Osteocyte (in vitro differentiated cells): ENCODE measurements around the gene LGALS4. TPM values are rescaled to one million over a fixed set of nuclear protein-coding genes. Genes with fewer than 3 reads are reported as not detected.
"Not testable (repeated sequence)": the region's sequence is repeated elsewhere in the genome, so short reads cannot be mapped to it uniquely, and the experiment has no call there.

Experiments
- DNase-seq: peaks from one replicate; pipeline ENCODE4 v3.0.0; 2021; ENCODE audit warnings: mixed read lengths; ENCODE audit not compliant: unreplicated experiment; ENCODE audit errors: extremely low spot score
- H3K27ac Mint-ChIP-seq: one replicate; pipeline ENCODE4 v1.8.0; 2021; ENCODE audit warnings: mild to moderate bottlenecking, mixed read lengths; ENCODE audit not compliant: unreplicated experiment
- H3K27me3 Mint-ChIP-seq: one replicate; pipeline ENCODE4 v1.8.0; 2021; ENCODE audit warnings: mixed read lengths; ENCODE audit not compliant: unreplicated experiment
- H3K36me3 Mint-ChIP-seq: one replicate; pipeline ENCODE4 v1.8.0; 2021; ENCODE audit warnings: mixed read lengths; ENCODE audit not compliant: unreplicated experiment
- H3K4me1 Mint-ChIP-seq: one replicate; pipeline ENCODE4 v1.8.0; 2021; ENCODE audit warnings: mixed read lengths; ENCODE audit not compliant: unreplicated experiment
- H3K4me3 Mint-ChIP-seq: one replicate; pipeline ENCODE4 v1.8.0; 2021; ENCODE audit warnings: mild to moderate bottlenecking, moderate library complexity, mixed read lengths; ENCODE audit not compliant: unreplicated experiment
- H3K9me3 Mint-ChIP-seq: one replicate; pipeline ENCODE4 v1.8.0; 2021; ENCODE audit warnings: mixed read lengths; ENCODE audit not compliant: unreplicated experiment
- total RNA-seq: library from RNA; stranded (reverse); gene quantifications from 2 replicates; pipeline ENCODE4 v1.2.1, GENCODE V29; 2021
- TF ChIP-seq, protein P1 (sequence below): fragments of 200-600 bp; sonication (generic); IDR thresholded peaks from 2 replicates; pipeline ENCODE4 v1.5.0; 2021; ENCODE audit warnings: antibody characterized with exemption, mild to moderate bottlenecking, moderate library complexity

The LGALS4 gene
- total RNA-seq, 1 donor from 2014 or later = not detected

DNA sequence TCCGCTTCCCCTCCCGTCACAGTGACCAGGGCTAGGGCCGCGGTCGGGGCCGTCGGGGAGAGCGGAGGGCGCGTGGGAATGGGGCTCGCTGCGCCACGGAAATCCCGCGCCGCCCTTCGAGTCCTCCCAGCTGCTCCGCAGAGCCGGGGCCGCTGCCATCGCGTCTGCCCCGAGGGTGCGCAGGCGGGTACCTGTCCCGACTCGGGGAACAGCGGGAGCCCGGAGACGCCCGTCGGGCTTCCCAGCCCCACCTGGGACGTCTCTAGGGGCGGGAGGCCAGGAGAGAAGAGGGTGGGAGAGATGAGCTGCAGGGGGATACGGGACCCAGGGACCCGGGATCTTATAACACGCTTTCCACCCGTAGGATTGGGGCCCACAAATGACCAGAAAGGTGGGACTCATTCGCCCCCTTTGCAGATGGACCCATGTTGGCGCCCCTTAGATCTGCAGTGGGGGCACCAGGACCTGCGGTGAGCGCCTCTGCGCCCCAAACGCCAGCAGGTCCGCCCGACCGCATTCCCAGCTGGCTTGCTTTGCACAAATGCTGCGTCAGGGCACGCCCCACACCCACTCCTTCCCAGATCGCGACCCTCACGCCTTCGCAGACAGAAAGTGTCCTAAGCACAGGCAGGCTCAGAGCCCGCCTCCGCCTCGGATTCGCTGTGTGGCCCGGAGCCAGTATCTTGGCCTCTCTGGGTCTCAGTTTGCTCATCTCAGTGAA is 42.4 kb downstream of the LGALS4 start:
- H3K4me3 Mint-ChIP-seq, H3K9me3 Mint-ChIP-seq, H3K27me3 Mint-ChIP-seq, H3K4me1 Mint-ChIP-seq, H3K36me3 Mint-ChIP-seq, H3K27ac Mint-ChIP-seq, DNase-seq: not testable (repeated sequence)

DNA sequence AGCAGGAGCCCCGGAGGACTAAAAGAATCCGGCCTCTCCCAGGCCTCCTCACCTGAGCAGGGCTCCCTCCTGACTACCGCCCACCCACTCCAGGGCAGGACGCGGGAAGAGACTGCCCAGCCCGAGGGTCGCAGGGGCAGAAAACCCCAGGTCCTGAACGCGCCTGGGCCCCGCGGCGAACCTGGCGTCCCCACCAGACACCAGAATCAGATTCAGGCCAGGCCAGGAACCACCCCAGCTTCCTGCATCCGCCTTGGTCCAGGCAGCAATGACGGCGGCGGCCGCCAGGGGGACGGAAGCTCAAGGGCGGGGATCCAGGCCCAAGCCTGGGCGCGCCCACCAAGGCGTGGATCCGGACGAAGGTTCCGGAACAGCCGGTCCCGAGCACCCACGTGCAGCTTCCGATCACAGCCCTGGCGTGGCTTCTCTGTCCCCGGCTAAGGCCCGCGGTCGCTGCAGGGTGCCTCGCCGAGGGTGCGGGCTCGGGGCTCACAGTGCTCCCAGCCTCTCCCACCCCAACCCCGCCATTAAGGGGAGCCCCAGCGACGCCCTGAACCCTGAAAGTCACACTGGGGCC is 43.0 kb downstream of the LGALS4 start:
- H3K27ac Mint-ChIP-seq = no peak overlapping the region
- H3K27me3 Mint-ChIP-seq = no peaks in the 10 kb centered on the region
- H3K36me3 Mint-ChIP-seq = no peaks in the 10 kb centered on the region
- H3K9me3 Mint-ChIP-seq = no peaks in the 10 kb centered on the region
- peak; percentile 88 for DNase-seq
- TF ChIP-seq, protein P1, sequence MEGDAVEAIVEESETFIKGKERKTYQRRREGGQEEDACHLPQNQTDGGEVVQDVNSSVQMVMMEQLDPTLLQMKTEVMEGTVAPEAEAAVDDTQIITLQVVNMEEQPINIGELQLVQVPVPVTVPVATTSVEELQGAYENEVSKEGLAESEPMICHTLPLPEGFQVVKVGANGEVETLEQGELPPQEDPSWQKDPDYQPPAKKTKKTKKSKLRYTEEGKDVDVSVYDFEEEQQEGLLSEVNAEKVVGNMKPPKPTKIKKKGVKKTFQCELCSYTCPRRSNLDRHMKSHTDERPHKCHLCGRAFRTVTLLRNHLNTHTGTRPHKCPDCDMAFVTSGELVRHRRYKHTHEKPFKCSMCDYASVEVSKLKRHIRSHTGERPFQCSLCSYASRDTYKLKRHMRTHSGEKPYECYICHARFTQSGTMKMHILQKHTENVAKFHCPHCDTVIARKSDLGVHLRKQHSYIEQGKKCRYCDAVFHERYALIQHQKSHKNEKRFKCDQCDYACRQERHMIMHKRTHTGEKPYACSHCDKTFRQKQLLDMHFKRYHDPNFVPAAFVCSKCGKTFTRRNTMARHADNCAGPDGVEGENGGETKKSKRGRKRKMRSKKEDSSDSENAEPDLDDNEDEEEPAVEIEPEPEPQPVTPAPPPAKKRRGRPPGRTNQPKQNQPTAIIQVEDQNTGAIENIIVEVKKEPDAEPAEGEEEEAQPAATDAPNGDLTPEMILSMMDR = peak; percentile 70
- H3K4me3 Mint-ChIP-seq = no peak overlapping the region
- H3K4me1 Mint-ChIP-seq = no peaks in the 10 kb centered on the region

DNA sequence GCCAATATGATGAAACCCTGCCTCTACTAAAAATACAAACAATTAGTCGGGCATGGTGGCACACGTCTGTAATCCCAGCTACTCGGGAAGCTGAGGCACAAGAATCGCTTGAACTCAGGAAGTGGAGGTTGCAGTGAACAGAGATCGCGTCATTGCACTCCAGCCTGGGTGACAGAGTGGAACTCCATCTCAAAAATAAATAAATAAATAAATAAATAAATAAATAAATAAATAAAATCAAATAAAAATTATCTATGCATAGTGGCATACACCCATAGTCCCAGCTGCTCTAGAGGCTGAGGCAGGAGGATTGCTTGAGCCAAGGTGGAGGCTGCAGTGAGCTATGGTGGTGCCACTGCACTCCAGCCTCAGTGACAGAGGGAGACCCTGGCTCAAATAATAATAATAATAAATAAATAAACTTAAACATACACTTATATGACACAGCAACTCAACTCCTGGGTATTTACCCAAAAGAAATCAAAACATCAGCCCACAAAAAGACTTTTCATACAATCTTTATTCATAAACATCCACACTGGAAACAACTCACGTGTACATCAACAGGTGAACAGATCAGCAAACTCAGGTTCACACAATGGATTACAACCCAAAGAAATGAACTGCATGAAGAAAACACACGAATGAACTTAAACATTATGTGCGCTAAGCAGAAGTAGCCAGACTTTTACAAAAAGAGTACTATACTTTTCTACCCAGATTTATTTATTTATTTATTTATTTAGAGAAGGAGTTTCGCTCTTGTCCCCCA is 46.3 kb downstream of the LGALS4 start:
- H3K9me3 Mint-ChIP-seq = no peaks in the 10 kb centered on the region
- no peaks in the 10 kb centered on the region for H3K4me1 Mint-ChIP-seq
- H3K27me3 Mint-ChIP-seq = no peaks in the 10 kb centered on the region
- H3K27ac Mint-ChIP-seq = no peak overlapping the region
- H3K4me3 Mint-ChIP-seq = no peak overlapping the region
- TF ChIP-seq, protein P1 = no peak
- DNase-seq = no peak
- no peaks in the 10 kb centered on the region for H3K36me3 Mint-ChIP-seq

DNA sequence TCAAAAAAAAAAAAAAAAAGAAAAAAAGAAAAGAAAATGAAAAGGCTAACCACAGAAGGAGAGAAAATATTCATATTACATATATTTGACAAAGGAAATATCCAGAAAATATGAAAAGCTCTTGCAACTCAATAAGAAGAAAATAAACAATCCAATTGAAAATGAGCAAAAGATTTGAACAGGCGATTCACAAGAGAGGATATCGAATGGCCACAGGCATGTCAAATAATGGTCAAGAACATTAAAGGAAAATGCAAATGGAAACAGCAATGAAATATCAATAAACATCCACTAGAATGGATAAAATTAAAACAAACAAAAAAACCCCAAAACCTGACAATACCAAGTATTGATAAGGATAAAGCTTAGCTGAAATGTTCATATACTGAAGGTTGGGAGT is 47.5 kb downstream of the LGALS4 start:
- no peaks in the 10 kb centered on the region for H3K9me3 Mint-ChIP-seq
- H3K27ac Mint-ChIP-seq = no peak overlapping the region
- DNase-seq = no peak
- no peaks in the 10 kb centered on the region for H3K27me3 Mint-ChIP-seq
- no peaks in the 10 kb centered on the region for H3K4me1 Mint-ChIP-seq
- no peak overlapping the region for H3K4me3 Mint-ChIP-seq
- H3K36me3 Mint-ChIP-seq = no peaks in the 10 kb centered on the region
- TF ChIP-seq, protein P1 = no peak

DNA sequence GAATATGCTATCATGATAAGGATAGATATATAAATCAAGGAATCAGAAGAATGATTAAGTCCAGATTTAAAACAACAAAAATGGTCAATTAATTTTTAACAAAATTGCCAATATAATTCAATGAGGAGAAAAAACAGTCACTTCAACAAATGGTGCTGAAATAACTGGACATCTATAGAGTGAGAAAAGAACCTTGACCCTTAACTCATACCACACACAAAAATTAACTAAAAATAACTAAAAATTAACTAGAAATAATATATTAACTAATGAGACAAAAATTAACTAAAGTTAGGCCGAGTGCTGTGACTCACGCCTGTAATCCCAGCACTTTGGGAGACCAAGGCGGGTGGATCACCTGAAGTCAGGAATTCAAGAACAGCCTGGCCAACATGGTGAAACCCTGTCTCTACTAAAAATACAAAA is 48.9 kb downstream of the LGALS4 start:
- Mint-ChIP-seq H3K4me3 (no peak overlapping the region), H3K27me3 (no peaks in the 10 kb centered on the region), H3K36me3 (no peaks in the 10 kb centered on the region), H3K9me3 (no peaks in the 10 kb centered on the region), H3K4me1 (no peaks in the 10 kb centered on the region), H3K27ac (no peak overlapping the region)
- TF ChIP-seq, protein P1 = no peak
- DNase-seq = no peak

DNA sequence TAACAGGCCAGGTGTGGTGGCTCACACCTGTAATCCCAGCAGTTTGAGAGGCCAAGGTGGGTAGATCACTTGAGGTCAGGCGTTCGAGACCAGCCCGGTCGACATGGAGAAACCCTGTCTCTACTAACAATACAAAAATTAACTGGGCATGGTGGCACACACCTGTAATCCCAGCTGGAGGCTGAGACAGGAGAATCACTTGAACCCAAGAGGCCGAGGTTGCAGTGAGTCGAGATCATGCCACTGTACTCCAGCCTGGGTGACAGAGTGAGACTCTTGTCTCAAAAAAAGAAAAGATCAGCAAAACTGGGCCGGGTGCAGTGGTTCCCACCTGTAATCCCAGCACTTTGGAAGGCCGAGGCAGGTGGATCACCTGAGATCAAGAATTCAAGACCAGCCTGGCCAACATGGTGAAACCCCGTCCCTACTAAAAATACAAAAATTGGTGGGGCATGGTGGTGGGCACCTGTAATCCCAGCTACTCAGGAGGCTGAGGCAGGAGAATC is 50.8 kb downstream of the LGALS4 start:
- not testable (repeated sequence) for H3K27ac Mint-ChIP-seq, H3K27me3 Mint-ChIP-seq, H3K9me3 Mint-ChIP-seq

DNA sequence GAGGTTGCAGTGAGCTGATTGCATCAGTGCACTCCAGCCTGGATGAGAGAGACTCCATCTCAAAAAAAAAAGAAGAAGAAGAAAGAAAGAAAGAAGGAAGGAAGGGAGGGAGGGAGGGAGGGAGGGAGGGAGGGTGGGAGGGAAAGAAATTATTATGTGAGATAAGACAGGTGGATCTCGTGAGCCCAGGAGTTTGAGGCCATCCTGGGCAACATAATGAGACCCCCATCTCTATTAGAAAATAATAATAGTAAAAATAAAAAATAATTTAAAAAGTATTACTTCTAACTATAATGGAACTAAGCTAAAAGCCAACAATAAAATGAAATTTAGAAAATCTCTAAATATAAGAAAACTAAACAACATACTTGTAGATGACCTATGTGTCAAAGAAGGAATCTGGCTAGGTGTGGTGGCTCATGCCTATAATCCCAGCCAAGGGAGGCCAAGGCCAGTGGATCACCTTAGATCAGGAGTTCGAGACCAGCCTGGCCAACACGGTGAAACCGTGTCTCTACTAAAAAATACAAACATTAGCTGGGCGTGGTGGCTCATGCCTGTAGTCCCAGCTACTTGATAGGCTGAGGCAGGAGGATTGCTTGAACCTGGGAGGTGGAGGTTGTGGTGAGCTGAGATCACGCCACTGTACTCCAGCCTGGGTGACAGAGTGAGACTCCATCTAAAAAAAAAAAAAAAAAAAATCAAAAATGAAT is 51.8 kb downstream of the LGALS4 start:
- H3K36me3 Mint-ChIP-seq, H3K27me3 Mint-ChIP-seq, H3K4me3 Mint-ChIP-seq, H3K27ac Mint-ChIP-seq, H3K9me3 Mint-ChIP-seq, DNase-seq, H3K4me1 Mint-ChIP-seq: not testable (repeated sequence)

More for the DNA sequence above, 50.8 kb downstream of the LGALS4 start:
- not testable (repeated sequence) for H3K36me3 Mint-ChIP-seq, H3K4me1 Mint-ChIP-seq, H3K4me3 Mint-ChIP-seq, DNase-seq
